T follicular helper cell (primary cell): ENCODE data around the gene SUMF1.
"Not testable (repeated sequence)": the region's sequence is repeated elsewhere in the genome, so short reads cannot be mapped to it uniquely, and the experiment has no call there.

Experiments
- DNase-seq: peaks from one replicate; pipeline ENCODE4 v3.0.0-alpha.2; 2020; ENCODE audit warnings: low read depth

The SUMF1 gene

DNA sequence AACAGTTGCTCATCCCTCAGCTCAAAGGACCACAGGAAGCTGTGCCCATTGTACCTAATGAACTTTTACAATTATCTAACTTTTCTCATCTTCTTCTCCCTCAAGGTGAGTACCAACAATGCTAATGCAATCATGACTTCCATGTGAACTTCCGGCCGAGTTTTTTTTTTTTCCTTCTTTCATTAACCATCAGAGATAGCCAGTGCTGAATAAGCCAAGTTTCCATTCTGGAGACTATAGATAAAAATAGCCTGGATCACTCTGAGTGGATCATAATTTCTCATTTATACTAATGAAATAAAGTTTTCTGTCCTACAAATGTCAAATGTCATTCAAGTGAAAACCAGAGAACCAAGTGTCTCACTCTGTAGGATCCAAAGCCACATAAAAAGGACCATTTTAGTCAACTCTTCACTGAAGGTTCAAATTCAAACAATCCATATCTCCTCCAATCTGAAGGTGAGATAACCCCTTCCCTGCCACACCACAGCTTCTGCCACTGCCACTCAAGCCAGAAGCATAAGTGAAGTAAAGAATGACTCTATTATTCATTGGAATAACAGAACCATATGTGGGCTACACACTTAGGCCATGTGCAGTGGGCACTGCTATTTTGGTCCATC lies 5.5 kb downstream of the SUMF1 start:
- DNase-seq: no peak

- no peak for DNase-seq
Observed at GRCh38 chr3:4460334-4460733, 6.7 kb downstream of the SUMF1 start.

DNA sequence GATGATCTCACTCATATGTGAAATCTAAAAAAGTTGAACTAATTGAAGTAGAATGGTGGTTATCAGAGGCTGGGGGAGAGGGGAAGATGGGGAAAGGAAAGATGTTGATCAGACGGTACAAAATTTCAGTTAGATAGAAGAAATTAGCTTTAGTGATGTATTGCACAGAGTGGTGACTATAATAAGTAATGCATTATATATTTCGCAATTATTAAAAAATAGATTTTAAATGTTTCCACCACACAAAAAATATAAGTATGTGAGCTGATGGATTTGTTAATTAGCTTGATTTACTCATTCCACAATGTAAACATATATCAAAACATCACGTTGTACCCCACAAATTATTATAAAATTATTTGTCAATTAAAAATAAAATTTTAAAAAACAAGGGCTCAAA lies 8.1 kb downstream of the SUMF1 start:
- no peak for DNase-seq

- DNase-seq: not testable (repeated sequence)
Observed at GRCh38 chr3:4456780-4457179, 10.3 kb downstream of the SUMF1 start.

GRCh38 chr3:4454142-4454541 lies 12.9 kb downstream of the SUMF1 start:
- DNase-seq: no peak

- DNase-seq: no peak
Observed at GRCh38 chr3:4449043-4449805, 17.8 kb downstream of the SUMF1 start.

GRCh38 chr3:4448187-4448586 lies 18.9 kb downstream of the SUMF1 start:
- no peak for DNase-seq

GRCh38 chr3:4447295-4447999 lies 19.6 kb downstream of the SUMF1 start:
- no peak for DNase-seq

DNA sequence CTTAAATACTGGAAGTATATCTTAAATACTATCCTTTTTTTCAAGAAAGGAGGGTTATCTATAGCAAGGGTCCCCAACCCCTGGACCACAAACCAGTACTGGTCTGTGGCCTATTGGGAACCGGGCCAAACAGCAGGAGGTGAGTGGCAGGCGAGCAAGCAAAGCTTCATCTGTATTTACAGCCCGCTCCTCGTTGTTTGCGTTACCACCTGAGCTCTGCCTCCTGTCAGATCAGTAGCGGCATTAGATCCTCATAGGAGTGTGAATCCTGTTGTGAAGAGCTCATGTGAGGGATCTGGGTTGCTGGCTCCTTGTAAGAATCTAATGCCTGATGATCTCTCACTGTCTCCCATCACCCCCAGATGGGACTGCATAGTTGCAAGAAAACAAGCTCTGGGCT lies 26.1 kb downstream of the SUMF1 start:
- no peak for DNase-seq

DNA sequence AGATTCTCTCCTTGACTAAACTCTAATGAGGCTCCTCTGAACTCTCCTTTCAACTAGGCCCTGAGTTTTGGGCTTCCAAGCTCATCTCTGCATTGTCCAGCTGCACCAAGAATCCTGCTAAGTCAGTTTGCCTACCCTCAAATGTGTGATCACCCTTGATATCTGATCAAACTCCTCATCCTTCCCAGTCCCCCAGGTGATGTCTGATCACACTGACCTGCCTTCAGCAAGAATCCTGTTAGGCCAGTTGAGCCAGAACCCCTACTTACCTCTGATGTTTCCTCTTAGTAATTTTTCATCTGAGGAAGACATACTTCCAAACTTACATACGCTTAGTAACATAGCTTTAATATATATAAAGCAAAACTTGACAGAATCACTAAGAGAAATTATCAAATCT lies 28.8 kb downstream of the SUMF1 start:
- no peak for DNase-seq

DNA sequence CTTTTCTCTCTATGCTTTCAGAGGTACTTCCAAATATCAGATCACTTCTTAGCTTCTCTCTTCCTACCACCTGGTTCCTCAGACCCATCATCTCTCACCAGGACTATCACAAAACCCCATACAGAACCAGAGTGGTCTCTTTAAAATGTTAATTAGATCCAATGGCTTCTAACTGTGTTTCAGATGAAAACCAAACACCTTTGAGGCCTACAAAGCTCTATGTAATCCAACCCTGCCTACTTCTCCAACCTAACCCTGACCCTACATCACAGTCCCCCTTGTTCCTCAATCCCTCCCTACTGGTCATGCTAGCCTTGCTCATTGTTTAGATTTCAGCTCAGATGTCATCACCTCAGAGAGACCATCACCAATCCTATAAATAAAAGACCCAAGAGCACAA lies 34.8 kb downstream of the SUMF1 start:
- DNase-seq: no peak

GRCh38 chr3:4429648-4430350 lies 37.3 kb downstream of the SUMF1 start:
- no peak for DNase-seq

DNA sequence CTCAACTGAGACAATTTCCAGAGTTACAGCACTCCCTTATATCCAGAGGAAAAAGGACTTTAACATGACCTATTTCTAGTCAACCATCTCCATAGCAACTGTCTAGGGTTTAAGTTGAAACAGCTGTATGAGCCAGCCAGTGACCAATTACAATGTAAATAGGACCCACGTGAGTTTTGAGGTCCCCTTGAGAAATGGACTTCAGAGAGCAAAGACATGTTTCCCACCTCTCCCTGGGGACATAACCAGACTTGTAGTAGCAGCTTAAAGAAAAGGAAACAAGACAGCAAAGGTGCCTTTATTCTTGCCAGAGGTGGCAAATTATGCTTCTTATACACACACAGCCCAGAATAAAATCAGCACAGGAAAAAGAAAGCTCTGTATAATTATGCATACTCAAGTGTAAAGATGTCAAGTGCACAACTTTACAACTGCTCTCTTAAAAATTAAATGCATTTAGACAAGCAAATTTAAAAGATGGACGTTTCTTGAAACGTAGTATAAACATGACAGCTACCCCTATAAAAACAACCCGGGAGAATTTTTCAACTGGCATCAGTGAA lies 40.2 kb downstream of the SUMF1 start:
- no peak for DNase-seq

GRCh38 chr3:4426261-4426781 lies 40.7 kb downstream of the SUMF1 start:
- no peak for DNase-seq

- no peak for DNase-seq
Observed at GRCh38 chr3:4425707-4426106, 41.4 kb downstream of the SUMF1 start.

- no peak for DNase-seq
Observed at GRCh38 chr3:4425055-4425454, 42.0 kb downstream of the SUMF1 start.

GRCh38 chr3:4421121-4421520 lies 45.9 kb downstream of the SUMF1 start:
- no peak for DNase-seq

DNA sequence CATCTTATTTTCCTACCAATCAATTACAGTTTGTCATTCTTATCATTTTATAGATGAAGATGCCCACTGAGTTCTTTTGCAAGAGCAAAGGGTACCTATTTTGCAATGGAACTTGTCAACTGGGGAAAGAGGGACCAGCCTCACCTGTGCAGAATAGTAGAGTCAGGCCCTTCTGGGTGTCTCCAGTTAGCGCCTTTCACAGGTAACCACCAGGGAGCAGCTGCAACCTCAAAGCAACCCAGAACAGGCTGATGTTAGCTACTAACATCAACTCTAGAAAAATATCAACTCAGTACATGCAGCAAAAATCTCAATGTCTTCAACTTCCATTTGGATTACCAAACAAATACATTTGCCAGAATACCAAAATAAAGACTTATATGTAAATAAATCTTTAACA lies 47.1 kb downstream of the SUMF1 start:
- no peak for DNase-seq

DNA sequence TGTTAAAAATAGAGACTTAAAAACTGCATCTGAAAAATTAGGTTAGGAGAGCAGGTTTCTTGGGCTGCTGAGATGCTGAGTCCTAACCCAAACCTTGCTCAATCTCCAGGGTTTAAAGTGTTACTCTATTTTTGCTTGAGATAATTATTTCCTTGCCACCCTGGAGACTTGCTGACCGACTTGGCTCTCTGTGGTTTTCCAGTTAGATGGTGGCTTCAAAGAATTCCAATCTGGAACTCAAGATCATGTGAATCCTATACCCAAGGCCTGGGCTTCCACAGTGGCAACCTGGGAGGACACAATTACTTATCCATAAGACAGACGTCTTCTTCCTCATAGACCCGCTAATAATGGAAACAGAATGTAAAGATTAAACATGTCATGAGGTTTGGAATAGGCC lies 47.7 kb downstream of the SUMF1 start:
- DNase-seq: no peak

GRCh38 chr3:4418156-4418555 lies 48.9 kb downstream of the SUMF1 start:
- DNase-seq: no peak

DNA sequence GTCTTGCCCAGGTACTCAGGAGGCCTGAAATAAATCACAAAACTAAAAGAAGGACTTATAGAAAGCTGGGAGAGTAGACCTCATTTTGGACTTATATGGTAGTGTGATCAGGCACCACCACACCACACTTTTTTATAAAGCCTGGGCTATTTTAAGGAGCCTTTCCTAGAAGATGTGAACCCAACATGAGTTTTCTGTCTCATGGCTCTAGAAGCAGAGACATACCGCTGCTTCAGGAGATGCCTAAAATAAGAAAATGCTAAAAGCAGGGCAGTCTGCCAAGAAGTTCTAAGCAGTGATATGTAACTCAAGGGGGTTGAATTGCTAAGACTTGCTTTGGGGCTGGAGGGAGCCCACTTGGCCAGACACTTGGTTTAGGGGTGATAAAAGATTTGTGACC lies 49.6 kb downstream of the SUMF1 start:
- DNase-seq: no peak

GRCh38 chr3:4416961-4417360 lies 50.1 kb downstream of the SUMF1 start:
- no peak for DNase-seq
